HL-60/S4 treated with retinoic acid at 250 ng/mL for 4 days and 3 days (cell line): Measurements from ENCODE around the gene TP53BP2.

ENCODE experiments used
- in situ Hi-C: fragments of 300-500 bp; cut with MboI; formaldehyde crosslinking; loops from 2 replicates; pipeline ENCODE4 v1.7.0; 2022; ENCODE audit warnings: low sequenced_read_pairs

TP53BP2 gene

GRCh38 chr1:223802032-223802431 lies 43.7 kb downstream of the TP53BP2 start:
- in situ Hi-C loops: no loop called here

- in situ Hi-C loops: no loop called here
Observed at GRCh38 chr1:223796210-223796609, 49.5 kb downstream of the TP53BP2 start.

- in situ Hi-C loops: no loop called here
Observed at GRCh38 chr1:223794136-223794880, 51.4 kb downstream of the TP53BP2 start.

GRCh38 chr1:223793716-223794115 lies 52.0 kb downstream of the TP53BP2 start:
- in situ Hi-C loops: no loop called here

- in situ Hi-C loops: no loop called here
Observed at GRCh38 chr1:223792046-223792445, 53.7 kb downstream of the TP53BP2 start.

- in situ Hi-C loops: no loop called here
Observed at GRCh38 chr1:223788746-223789415, 56.9 kb downstream of the TP53BP2 start.

GRCh38 chr1:223785808-223786207 lies 59.9 kb downstream of the TP53BP2 start:
- in situ Hi-C loops: no loop called here

- in situ Hi-C loops: no loop called here
Observed at GRCh38 chr1:223784541-223784940, 61.2 kb downstream of the TP53BP2 start.

GRCh38 chr1:223783676-223784075 lies 62.1 kb downstream of the TP53BP2 start:
- in situ Hi-C loops: no loop called here

GRCh38 chr1:223780949-223781348 lies 64.8 kb downstream of the TP53BP2 start:
- in situ Hi-C loops: no loop called here

- in situ Hi-C loops: no loop called here
Observed at GRCh38 chr1:223780318-223780717, 65.4 kb downstream of the TP53BP2 start.

- in situ Hi-C loops: no loop called here
Observed at GRCh38 chr1:223776826-223777454, 68.8 kb downstream of the TP53BP2 start.

- in situ Hi-C loops: no loop called here
Observed at GRCh38 chr1:223776075-223776814, 69.5 kb downstream of the TP53BP2 start.

GRCh38 chr1:223775711-223776074 lies 70.1 kb downstream of the TP53BP2 start:
- in situ Hi-C loops: no loop called here

GRCh38 chr1:223775054-223775453 lies 70.7 kb downstream of the TP53BP2 start:
- in situ Hi-C loops: no loop called here

- in situ Hi-C loops: no loop called here
Observed at GRCh38 chr1:223774134-223774814, 71.5 kb downstream of the TP53BP2 start.

- in situ Hi-C loops: no loop called here
Observed at GRCh38 chr1:223772771-223773160, 73.0 kb downstream of the TP53BP2 start.

GRCh38 chr1:223771814-223772770 lies 73.7 kb downstream of the TP53BP2 start:
- in situ Hi-C loops: no loop called here

- in situ Hi-C loops: no loop called here
Observed at GRCh38 chr1:223771469-223771813, 74.3 kb downstream of the TP53BP2 start.
